Peyer's patch (tissue), 4 donors: ENCODE measurements around the gene SPATA20. TPM values are rescaled to one million over a fixed set of nuclear protein-coding genes. Genes with fewer than 3 reads are reported as not detected.

ENCODE experiments used
- DNase-seq, 3 donors: peaks; one replicate each; pipeline ENCODE4 v3.0.0-alpha.2; 2017 to 2019
- H3K27ac ChIP-seq, 4 donors: fragments of 200-600 bp; sonication (generic); one replicate each; pipeline ENCODE4 v1.5.1; 2016 to 2019
- H3K27me3 ChIP-seq, 2 donors: fragments of 200-600 bp; sonication (generic); one replicate each; pipeline ENCODE4 v1.5.1; 2019
- H3K36me3 ChIP-seq, 3 donors: fragments of 200-600 bp; sonication (generic); one replicate each; pipeline ENCODE4 v1.5.1; 2016 to 2019
- H3K4me1 ChIP-seq, 4 donors: fragments of 200-600 bp; sonication (generic); one replicate each; pipeline ENCODE4 v1.5.1; 2016 to 2019
- H3K4me3 ChIP-seq, 4 donors: fragments of 200-600 bp; sonication (generic); 1 replicate in 3 of 4; 2 replicates in 1 of 4; pipeline ENCODE4 v1.5.1; 2016 to 2019; ENCODE audit warnings: mild to moderate bottlenecking in 1 of 4
- H3K9me3 ChIP-seq, 4 donors: fragments of 200-600 bp; sonication (generic); one replicate each; pipeline ENCODE4 v1.5.1; 2016 to 2019; ENCODE audit warnings: mild to moderate bottlenecking in 1 of 4
- CTCF ChIP-seq, 6 experiments: fragments of 450-650 bp in 4 of 6; fragments of 200-600 bp in 2 of 6; sonication (generic) in 1 of 6; IDR thresholded peaks; one replicate each; pipeline ENCODE4 v1.5.1; 2017 to 2019; ENCODE audit warnings: antibody characterized with exemption in 6 of 6, mild to moderate bottlenecking in 3 of 6, moderate library complexity in 1 of 6
- POLR2A ChIP-seq, 2 donors: fragments of 450-650 bp; IDR thresholded peaks; one replicate each; pipeline ENCODE4 v1.5.1; 2017; ENCODE audit warnings: antibody characterized with exemption in 2 of 2, mild to moderate bottlenecking in 2 of 2, moderate library complexity in 2 of 2
- total RNA-seq, 4 donors: library from RNA; depleted of rRNA; stranded (reverse); fragments of >200 nt; gene quantifications; one replicate each; pipeline ENCODE4 v1.1.0, GENCODE V29; 2016

The SPATA20 gene
- total RNA-seq, 4 donors from 2014 or later = 75.1 to 125 (median 110) TPM

GRCh38 chr17:50502301-50502990 lies 44.5 kb upstream of the SPATA20 start:
- Histone ChIP-seq H3K9me3 (no peaks in the 10 kb centered on the region), H3K36me3 (no peaks in the 10 kb centered on the region), H3K4me3 (no peak overlapping the region), H3K27ac (peak overlapping the region in 2 of 4 donors; percentile 8 to 73), H3K4me1 (peaks cover 0 to 25% (median 0%) of the 10 kb centered on the region in 4 donors), H3K27me3 (no peaks in the 10 kb centered on the region)
- peak in 1 of 3 donors; percentile 27 for DNase-seq
- no peak for TF ChIP-seq CTCF (IDR thresholded peaks at IDR 0.05)
- TF ChIP-seq POLR2A (IDR thresholded peaks at IDR 0.05) = no peak

- no peak overlapping the region for H3K4me3 ChIP-seq
- peaks cover 0 to 28% (median 6%) of the 10 kb centered on the region in 4 donors for H3K4me1 ChIP-seq
- H3K27ac ChIP-seq = no peak overlapping the region
- no peaks in the 10 kb centered on the region for H3K36me3 ChIP-seq
- TF ChIP-seq CTCF (IDR thresholded peaks at IDR 0.05) = no peak
- TF ChIP-seq POLR2A (IDR thresholded peaks at IDR 0.05) = no peak
- no peaks in the 10 kb centered on the region for H3K9me3 ChIP-seq
- peak in 1 of 3 donors; percentile 48 for DNase-seq
- no peaks in the 10 kb centered on the region for H3K27me3 ChIP-seq
These were observed 41.3 kb upstream of the SPATA20 start for GRCh38 chr17:50505591-50506130.

- Histone ChIP-seq H3K4me3 (no peak overlapping the region), H3K9me3 (no peaks in the 10 kb centered on the region), H3K27ac (no peak overlapping the region), H3K4me1 (peaks cover 0 to 28% (median 6%) of the 10 kb centered on the region in 4 donors), H3K27me3 (no peaks in the 10 kb centered on the region), H3K36me3 (no peaks in the 10 kb centered on the region)
- peak in 1 of 3 donors; percentile 43 for DNase-seq
- TF ChIP-seq POLR2A (IDR thresholded peaks at IDR 0.05) (no peak), CTCF (IDR thresholded peaks at IDR 0.05) (no peak)
These were observed 40.7 kb upstream of the SPATA20 start for GRCh38 chr17:50506298-50506697.

GRCh38 chr17:50507871-50508572 lies 39.0 kb upstream of the SPATA20 start, which contains the start of gene MYCBPAP:
TSS of gene MYCBPAP (plus strand) at chr17:50508439. CDS start at chr17:50508675, 236 bp downstream.
- peak within 1 kb of the TSS; percentile 66 to 73 (median 73) for H3K27ac ChIP-seq
- H3K4me3 ChIP-seq = peak within 1 kb of the TSS; percentile 58 to 80 (median 64)

More at GRCh38 chr17:50507871-50508572, 39.0 kb upstream of the SPATA20 start, which contains the start of gene MYCBPAP:
- no peaks in the 10 kb centered on the region for H3K36me3 ChIP-seq
- peaks cover 0 to 39% (median 6%) of the 10 kb centered on the region in 4 donors for H3K4me1 ChIP-seq
- DNase-seq = peak; percentile 83 to 92 (median 89)
- no peaks in the 10 kb centered on the region for H3K27me3 ChIP-seq
- TF ChIP-seq POLR2A (IDR thresholded peaks at IDR 0.05) (no peak), CTCF (IDR thresholded peaks at IDR 0.05) (peak in 3 of 6 experiments; percentile 8 to 28 (median 14))
- no peaks in the 10 kb centered on the region for H3K9me3 ChIP-seq
